GM21529 (cell line): ENCODE data around the gene ZFYVE9.
"Not testable (repeated sequence)": the region's sequence is repeated elsewhere in the genome, so short reads cannot be mapped to it uniquely, and the experiment has no call there.

Experiments used
- ATAC-seq: cut with Tn5 transposase; IDR thresholded peaks from one replicate; pipeline ENCODE4 v1.9.1; 2021; ENCODE audit not compliant: unreplicated experiment

Gene ZFYVE9

GRCh38 chr1:52150946-52151345 lies 9.1 kb downstream of the ZFYVE9 start:
- no peak for ATAC-seq

- no peak for ATAC-seq
These were observed 10.7 kb downstream of the ZFYVE9 start for GRCh38 chr1:52152572-52152971.

- no peak for ATAC-seq
These were observed 11.1 kb downstream of the ZFYVE9 start for GRCh38 chr1:52153010-52153409.

GRCh38 chr1:52153898-52154297 lies 12.0 kb downstream of the ZFYVE9 start:
- ATAC-seq, result no peak

- no peak for ATAC-seq
These were observed 14.6 kb downstream of the ZFYVE9 start for GRCh38 chr1:52156460-52156859.

GRCh38 chr1:52157582-52157981 lies 15.7 kb downstream of the ZFYVE9 start:
- no peak for ATAC-seq

GRCh38 chr1:52158218-52158617 lies 16.3 kb downstream of the ZFYVE9 start:
- no peak for ATAC-seq

GRCh38 chr1:52159033-52159789 lies 17.3 kb downstream of the ZFYVE9 start:
- no peak for ATAC-seq

- ATAC-seq, result no peak
These were observed 21.1 kb downstream of the ZFYVE9 start for GRCh38 chr1:52162947-52163346.

- no peak for ATAC-seq
These were observed 22.7 kb downstream of the ZFYVE9 start for GRCh38 chr1:52164604-52165003.

- no peak for ATAC-seq
These were observed 25.3 kb downstream of the ZFYVE9 start for GRCh38 chr1:52166996-52167753.

GRCh38 chr1:52168373-52169080 lies 26.6 kb downstream of the ZFYVE9 start:
- no peak for ATAC-seq

GRCh38 chr1:52171149-52171548 lies 29.3 kb downstream of the ZFYVE9 start:
- ATAC-seq, result not testable (repeated sequence)

GRCh38 chr1:52179073-52179472 lies 37.2 kb downstream of the ZFYVE9 start:
- no peak for ATAC-seq

GRCh38 chr1:52180176-52180575 lies 38.3 kb downstream of the ZFYVE9 start:
- no peak for ATAC-seq

GRCh38 chr1:52181759-52182158 lies 39.9 kb downstream of the ZFYVE9 start:
- ATAC-seq, result not testable (repeated sequence)

GRCh38 chr1:52182328-52182727 lies 40.4 kb downstream of the ZFYVE9 start:
- ATAC-seq, result not testable (repeated sequence)

GRCh38 chr1:52182874-52183400 lies 41.0 kb downstream of the ZFYVE9 start:
- ATAC-seq, result no peak

GRCh38 chr1:52186449-52186848 lies 44.6 kb downstream of the ZFYVE9 start:
- ATAC-seq, result no peak

- ATAC-seq, result no peak
These were observed 48.1 kb downstream of the ZFYVE9 start for GRCh38 chr1:52189898-52190480.
